ENCODE measurements around the gene PDZRN3.
A peak's percentile ranks its signal among the peaks of the same experiment; 100 is the strongest.

- TF ChIP-seq CTCF (IDR thresholded peaks at IDR 0.05) = peak; percentile 77
- peak; percentile 80 to 88 for TF ChIP-seq RAD21 (conservative IDR thresholded peaks at IDR 0.05 in 1 of 2, IDR thresholded peaks at IDR 0.05 in 1 of 2)
- no peak for TF ChIP-seq BHLHE40 (IDR thresholded peaks at IDR 0.05; ENCODE audit: low read depth, low read length)
- TF ChIP-seq USF2 (IDR thresholded peaks at IDR 0.05) = no peak
- no peak for TF ChIP-seq EP300 (IDR thresholded peaks at IDR 0.05)
- no peak for TF ChIP-seq CHD2 (IDR thresholded peaks at IDR 0.05; ENCODE audit: low read length, partially characterized antibody)
- no peak for TF ChIP-seq POLR2A (IDR thresholded peaks at IDR 0.05; ENCODE audit: low read length)
- no peak for TF ChIP-seq PHF8 (IDR thresholded peaks at IDR 0.05; ENCODE audit: borderline replicate concordance, low read depth)
- peak; percentile 61; the same call in 2 of the 3 replicates for TF ChIP-seq SMC3 (IDR thresholded peaks at IDR 0.05)
- no peak for TF ChIP-seq MYC (IDR thresholded peaks at IDR 0.05; ENCODE audit: borderline replicate concordance, low read length)
- no peak for TF ChIP-seq NFE2L2 (conservative IDR thresholded peaks at IDR 0.05; ENCODE audit: low read length)
- TF ChIP-seq HDAC2 (IDR thresholded peaks at IDR 0.05) = no peak
Observed at GRCh38 chr3:73502609-73503583, 121.8 kb downstream of the PDZRN3 start.
